ENCODE measurements around the gene FOXJ1.

FOXJ1 gene

DNA sequence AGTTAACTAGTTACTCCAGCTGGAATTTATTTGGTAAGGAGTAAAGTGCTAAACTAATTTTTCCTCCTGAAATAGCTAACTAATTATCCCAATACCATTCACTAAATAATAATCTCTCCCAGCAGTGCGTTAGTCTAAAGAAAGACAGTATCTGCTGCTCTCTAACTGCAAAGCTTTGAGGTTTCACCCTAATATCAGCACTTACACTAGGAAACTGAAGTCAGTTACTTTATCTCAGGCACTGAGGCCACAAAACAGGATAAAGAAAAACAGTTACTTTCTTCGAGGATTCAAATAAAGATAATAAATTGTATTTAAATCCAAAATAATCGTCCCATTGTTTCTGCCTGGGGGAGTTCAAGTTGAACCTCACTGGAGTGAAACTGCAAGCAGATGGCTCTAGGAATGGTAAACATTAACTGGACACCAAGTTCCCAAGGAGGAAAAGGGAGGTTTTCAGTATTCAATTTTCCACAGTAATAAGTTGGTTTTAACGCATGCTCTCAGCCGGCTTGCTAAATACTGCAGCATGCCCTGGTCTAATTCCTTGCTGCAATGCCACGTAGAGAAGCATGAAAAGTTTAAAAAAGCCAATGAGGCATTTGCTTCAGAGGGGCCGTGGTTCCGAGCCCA is 20.0 kb upstream of the FOXJ1 start:
- no peak for DNase-seq (ENCODE audit: low read depth)

DNA sequence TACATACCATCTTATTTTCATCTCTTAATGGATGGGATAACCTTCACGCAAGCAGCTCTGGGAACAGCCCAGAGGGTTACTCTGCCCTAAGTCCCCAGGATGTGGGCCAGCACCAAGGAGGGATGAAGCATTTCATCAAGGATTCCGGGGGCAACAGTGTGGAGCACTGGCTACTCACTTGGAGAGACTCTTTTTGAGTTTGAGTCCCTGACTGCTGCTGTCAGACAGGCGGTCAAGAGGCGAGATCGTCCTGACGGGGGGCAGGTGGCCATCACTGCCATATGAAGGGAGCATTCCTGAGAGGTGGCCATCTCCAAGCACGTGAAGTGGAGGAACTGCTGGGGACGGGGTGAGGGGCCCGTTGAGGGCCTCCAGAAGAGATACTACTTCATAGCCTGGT is 18.1 kb upstream of the FOXJ1 start:
- no peak for DNase-seq (ENCODE audit: low read depth)

DNA sequence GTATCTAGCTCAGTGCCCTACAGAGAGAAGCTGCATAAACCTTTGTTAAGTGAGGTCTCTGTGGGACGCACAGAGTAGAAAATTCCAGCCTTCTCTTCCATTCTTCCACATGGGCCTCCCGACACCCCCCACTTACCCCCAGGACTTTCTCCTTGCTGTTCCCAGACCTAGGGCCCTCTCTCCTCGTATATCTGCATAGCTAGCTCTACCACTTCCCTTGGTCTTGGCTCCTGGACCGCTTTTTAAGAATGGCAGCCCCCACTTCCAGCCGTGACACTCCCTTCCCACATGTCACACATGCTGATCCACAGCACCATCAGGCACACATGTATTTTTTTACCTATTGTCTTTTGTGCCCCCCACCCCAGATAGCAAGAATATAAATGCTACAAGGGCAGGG is 16.7 kb upstream of the FOXJ1 start:
- no peak for DNase-seq (ENCODE audit: low read depth)

GRCh38 chr17:76156662-76156991 is 15.6 kb upstream of the FOXJ1 start:
- DNase-seq (ENCODE audit: low read depth): no peak

DNA sequence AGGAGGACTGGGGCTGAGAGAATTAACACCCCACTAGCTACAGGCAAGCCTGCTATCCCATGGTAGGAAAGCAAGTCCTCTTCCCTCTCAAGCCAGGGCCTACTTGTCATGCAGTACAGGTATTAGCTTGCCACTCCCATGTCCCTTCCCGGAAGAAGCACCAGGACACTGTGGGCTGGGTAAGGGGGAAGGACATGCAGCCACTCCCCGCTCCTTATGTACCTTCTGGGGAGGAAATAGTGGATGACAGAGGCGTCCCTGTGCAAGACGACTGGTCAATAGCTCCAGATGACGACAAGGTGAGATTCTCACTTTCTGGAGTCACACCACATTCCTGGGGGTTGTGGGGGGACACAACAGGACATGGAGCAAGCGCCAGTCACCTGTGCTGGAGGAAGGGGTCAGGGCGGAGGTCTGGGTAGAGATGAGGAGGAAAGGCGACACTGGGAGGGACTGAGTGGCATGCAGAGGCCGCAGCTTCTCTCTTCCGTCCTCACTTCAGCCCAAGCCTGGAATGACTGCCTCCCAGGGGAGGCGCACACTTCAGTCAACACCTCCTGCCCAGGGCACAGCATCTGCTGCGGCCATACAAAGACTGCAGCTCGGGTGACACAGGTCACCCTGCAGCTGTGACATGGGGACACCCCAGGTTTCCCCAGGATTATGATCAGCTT is 15.1 kb upstream of the FOXJ1 start:
- no peak for DNase-seq (ENCODE audit: low read depth)

DNA sequence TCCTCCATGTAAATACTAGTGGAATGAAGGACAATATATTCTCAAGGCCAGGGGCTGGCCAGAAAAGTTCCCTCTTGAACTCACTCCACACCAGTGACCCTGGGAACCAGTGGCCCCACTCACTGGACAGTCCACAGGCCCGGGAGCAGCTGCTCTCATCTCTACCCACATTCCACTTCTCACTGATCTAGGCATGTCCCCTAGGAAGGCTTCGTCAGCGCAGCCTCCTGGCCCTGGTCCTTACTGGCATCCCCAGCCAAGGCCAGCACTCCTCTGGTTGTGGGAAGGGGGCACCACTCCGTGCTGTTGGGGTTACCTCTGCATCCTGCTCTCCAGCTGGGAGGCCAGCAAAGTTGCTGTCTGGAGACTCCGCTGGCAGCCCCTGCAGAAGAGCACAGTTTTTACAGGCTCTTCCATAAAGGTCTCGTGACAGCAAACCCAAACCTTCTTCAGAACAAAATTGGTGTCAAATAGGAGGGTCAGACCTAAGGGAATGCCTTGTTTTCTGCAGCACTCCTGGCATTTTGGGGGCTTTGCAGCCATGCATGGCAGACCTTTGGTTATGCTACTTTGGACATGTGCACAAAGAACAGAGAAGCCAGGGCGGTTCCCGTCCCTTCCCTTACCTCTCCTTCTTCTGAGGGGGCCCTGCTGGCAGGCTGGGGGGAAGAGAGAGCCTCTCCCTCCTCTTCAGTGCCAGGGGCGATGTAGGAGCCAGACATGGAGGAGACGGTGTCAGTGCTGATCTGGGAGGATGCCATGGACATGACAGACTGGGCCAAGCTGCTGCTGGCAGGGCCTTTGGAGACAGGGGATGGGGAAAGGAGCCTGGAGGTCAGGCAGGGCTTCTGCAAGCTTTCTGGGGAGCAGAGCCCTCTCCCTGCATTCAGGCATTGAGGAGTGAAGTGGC is 14.1 kb upstream of the FOXJ1 start:
- no peak for DNase-seq (ENCODE audit: low read depth)

- no peak for DNase-seq (ENCODE audit: low read depth)
Measured at GRCh38 chr17:76154292-76154691, 13.2 kb upstream of the FOXJ1 start.

- no peak for DNase-seq (ENCODE audit: low read depth)
Measured at GRCh38 chr17:76153640-76154039, 12.6 kb upstream of the FOXJ1 start.

GRCh38 chr17:76153202-76153601 is 12.2 kb upstream of the FOXJ1 start:
- no peak for DNase-seq (ENCODE audit: low read depth)

GRCh38 chr17:76152591-76152990 is 11.5 kb upstream of the FOXJ1 start:
- no peak for DNase-seq (ENCODE audit: low read depth)

DNA sequence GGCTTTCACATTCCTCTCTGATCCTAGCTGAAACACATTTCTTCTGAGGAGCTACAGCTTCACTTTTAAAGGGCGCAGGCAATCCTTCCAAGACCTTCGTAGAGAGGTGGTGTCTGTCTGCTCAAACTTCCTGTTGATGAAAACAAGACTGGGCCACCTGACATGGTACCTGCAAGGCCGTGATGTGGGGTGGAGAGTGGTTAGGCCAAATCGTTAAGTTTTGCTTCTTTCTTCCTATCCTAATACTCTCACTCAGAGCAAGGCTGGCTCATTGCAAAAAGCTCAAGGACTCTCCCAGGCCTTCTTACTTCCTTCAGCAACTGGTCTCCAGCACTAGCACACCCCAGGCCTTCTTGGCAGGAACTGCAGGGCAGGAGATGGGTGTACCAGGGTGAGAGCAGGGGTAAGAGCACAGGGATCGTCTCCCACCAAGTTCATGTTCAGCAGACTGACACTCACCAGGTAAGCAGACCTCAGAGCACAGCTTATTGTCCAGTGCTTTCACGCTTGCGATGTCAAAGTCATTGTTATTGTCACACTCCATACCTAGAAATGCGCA is 10.9 kb upstream of the FOXJ1 start:
- no peak for DNase-seq (ENCODE audit: low read depth)

GRCh38 chr17:76150712-76151622 is 9.9 kb upstream of the FOXJ1 start:
- DNase-seq (ENCODE audit: low read depth): no peak

DNA sequence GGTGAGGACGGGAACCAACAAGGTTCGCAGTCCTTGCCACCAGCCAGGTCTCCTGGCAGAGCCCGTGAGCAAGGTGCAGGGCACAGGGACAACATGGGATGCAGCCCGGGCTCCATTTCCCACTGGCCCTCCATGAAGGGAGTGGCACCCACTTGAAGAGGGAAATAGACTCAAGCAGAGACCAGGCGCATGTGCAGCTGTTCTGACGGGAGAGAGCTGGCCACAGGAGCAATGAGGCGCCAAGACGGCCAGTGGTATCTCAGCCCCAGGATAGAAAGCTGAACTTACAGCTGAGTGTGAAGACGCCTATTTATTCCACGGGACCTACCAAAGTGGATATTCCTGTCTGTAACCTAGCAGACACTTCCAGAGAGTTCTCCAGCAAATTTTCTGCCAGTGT is 8.2 kb upstream of the FOXJ1 start:
- no peak for DNase-seq (ENCODE audit: low read depth)

DNA sequence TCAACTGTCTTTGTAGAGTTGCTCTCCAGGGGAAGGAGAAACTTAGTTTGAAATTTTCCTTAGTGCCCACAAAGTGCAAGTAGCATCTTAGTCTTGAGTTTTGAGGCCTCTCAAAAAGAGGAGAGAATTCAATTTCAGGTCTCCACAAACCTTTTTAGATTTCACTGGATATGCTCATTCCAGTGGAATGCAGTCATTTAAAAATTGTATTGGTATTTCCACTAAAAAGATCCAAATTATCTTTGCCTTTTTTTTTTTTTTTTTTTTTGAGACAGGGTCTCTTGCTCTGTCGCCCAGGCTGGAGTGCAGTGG is 6.9 kb upstream of the FOXJ1 start:
- no peak for DNase-seq (ENCODE audit: low read depth)

DNA sequence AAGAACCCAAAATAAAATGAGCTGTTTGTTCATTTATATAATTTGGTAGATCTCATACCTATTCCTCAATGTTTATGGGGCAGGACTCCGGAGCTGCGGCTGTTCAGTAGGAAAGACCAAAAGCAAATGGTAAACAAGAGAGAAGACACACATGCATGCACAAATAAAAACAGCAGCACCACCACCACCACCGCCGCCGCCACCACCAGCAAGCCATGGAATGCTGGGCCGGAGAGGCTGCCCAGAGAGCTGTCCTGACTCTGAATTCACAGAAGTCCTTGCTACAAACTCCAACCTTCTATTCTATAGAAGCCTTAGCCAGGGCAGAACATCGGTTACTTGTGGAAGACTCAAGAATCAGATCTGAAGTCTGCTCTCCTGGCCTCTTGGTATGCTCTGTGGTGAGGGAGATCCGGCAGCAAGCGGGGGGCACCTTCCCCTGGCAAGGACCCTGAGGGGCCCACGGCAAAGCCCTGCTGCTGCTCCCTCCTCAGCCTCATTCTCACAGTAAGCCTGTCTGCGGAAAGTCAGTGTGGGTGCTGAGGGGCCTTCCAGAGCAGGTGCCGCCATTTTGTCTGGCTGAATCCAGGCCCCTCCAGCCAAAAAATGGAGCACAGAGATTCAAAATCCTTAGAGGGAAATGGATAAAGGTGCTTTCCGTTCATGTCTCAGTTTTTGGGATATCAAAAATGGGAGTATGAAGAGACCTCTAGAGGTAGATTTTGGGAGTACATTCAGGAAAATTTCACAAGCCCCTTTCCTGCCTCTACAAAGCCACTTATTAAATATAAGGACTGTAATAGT is 6.4 kb upstream of the FOXJ1 start:
- no peak for DNase-seq (ENCODE audit: low read depth)

- no peak for DNase-seq (ENCODE audit: low read depth)
Measured at GRCh38 chr17:76146053-76146851, 5.2 kb upstream of the FOXJ1 start.

DNA sequence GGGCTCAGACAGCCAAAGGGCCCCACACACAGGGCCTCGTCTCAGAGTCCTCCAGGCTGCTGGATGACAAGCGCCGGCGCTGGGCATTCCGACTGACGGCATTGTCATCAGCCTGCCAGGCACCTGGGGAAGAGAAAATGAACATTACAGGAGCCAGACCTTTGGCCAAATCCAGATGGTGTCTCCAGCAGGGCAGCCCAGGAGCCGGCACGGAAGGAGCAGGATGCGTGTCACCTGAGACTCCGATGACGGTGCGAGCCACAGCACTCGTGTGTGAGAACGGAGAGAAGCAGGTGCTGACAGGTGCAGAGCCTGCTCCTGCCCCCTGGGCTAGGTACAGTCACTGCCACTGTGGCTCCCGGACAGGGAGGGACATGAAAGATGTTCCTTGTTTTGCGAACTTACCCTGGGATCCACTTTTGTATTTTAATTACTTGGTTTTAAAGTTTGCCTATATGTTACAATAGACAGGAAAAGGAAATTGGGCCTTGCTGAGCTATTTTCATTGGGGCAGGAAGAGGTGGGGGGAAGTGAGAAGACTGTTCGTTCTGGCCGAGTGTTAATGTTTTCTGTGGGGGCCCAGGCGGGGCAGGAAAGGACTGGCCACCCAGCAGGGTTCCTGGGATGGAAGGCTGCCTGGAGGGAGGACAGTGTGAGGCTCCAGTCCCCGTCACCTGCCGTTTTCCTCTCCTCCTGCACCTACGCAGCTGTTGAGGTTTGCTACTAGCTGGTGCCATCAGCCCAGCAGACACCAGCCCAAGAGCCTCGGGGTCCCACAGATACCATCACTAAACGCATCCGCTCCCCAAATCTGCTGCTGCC is 4.4 kb upstream of the FOXJ1 start:
- no peak for DNase-seq (ENCODE audit: low read depth)

DNA sequence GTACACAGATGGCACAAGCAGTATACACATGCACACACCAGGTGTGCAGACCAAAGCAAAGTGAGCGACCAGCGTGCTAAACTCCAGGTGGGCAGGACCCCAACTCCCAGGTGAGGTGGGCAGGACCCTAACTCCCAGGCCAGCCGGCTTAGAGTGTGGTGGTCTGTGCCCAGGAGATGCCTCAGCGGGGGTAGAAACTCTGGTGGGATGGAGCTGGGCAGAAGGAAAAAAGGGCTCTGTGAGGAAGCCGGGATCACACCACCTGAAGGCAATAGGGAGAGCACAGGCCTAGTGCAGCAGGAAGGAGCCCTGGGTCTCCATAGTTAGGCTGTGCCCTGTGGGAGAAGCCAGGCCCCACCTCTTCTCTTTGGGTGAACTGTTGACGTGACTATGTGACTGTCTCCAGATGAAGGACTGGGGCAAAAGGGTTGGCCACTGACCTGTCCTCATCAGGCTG is 1.6 kb upstream of the FOXJ1 start:
- DNase-seq (ENCODE audit: low read depth): no peak

GRCh38 chr17:76142039-76142584 is 1.1 kb upstream of the FOXJ1 start:
- DNase-seq (ENCODE audit: low read depth): no peak
